OCI-LY1 (cell line): Measurements from ENCODE around the gene UBQLN4.

ENCODE experiments used
- CTCF ChIP-seq: fragments of 200-600 bp; sonication (generic), shearing (Covaris generic); IDR thresholded peaks from 2 replicates; pipeline ENCODE4 v1.5.1; 2017; ENCODE audit warnings: mild to moderate bottlenecking, antibody characterized with exemption, low read length, moderate library complexity, mixed read lengths
- EZH2 ChIP-seq: fragments of 200-600 bp; sonication (generic), shearing (Covaris generic); IDR thresholded peaks from 2 replicates; pipeline ENCODE4 v1.8.0; 2017; ENCODE audit warnings: borderline replicate concordance, mixed run types, mild to moderate bottlenecking, antibody characterized with exemption, low read length, moderate library complexity, mixed read lengths

GRCh38 chr1:156090840-156091188, 37.2 kb upstream of the UBQLN4 start:
- TF ChIP-seq CTCF (peak; percentile 84), EZH2 (no peak)
